ENCODE measurements around the gene ATXN2.
"Not testable (repeated sequence)": the region's sequence is repeated elsewhere in the genome, so short reads cannot be mapped to it uniquely, and the experiment has no call there.

ATXN2 gene

DNA sequence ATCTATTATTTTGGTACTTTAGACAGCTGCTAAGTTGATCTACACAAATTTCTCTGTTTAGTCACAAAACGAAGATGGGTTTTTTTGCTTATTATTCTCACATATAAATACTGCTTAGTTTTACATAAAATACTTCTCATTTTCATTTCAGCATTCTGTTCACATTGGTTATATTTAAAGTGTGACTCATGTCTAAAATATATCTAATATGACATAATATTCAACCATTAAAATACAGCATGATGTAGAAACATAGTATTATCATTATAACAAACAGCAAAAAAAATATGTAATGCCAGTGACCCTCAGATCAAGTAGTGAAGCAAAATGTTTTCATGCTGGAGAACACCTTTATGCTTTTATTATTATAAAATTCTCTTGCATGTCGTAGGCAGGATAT is 129.7 kb downstream of the ATXN2 start:
- CTCF ChIA-PET, result no interaction called here
- Mint-ChIP-seq H3K4me1 (peaks cover 2% of the 10 kb centered on the region), H3K36me3 (peaks cover 25% of the 10 kb centered on the region)

GRCh38 chr12:111467857-111468241 is 131.3 kb downstream of the ATXN2 start:
- DNase-seq, result no peak
- Mint-ChIP-seq H3K9me3 (no peaks in the 10 kb centered on the region), H3K27ac (no peak overlapping the region), H3K36me3 (peaks cover 17% of the 10 kb centered on the region), H3K27me3 (no peaks in the 10 kb centered on the region), H3K4me3 (no peak overlapping the region), H3K4me1 (peaks cover 2% of the 10 kb centered on the region)
- CTCF ChIA-PET, result interaction anchor here (1.4 kb wide), 1 partner anchor 14 kb away, joined by 4 read pairs; no protein-coding TSS in a partner anchor

More for the DNA sequence above, 129.7 kb downstream of the ATXN2 start:
- no peak for DNase-seq
- Mint-ChIP-seq H3K4me3 (no peak overlapping the region), H3K27ac (no peak overlapping the region), H3K9me3 (no peaks in the 10 kb centered on the region), H3K27me3 (no peaks in the 10 kb centered on the region)

- CTCF ChIA-PET, result interaction anchor here (1.3 to 1.4 kb wide), 2 partner anchors 15 kb away, joined by 4 read pairs; no protein-coding TSS in a partner anchor
- no peak for DNase-seq
- no peaks in the 10 kb centered on the region for H3K9me3 Mint-ChIP-seq
- H3K4me1 Mint-ChIP-seq, result peaks cover 2% of the 10 kb centered on the region
- H3K36me3 Mint-ChIP-seq, result peaks cover 17% of the 10 kb centered on the region
- no peaks in the 10 kb centered on the region for H3K27me3 Mint-ChIP-seq
- H3K27ac Mint-ChIP-seq, result no peak overlapping the region
- no peak overlapping the region for H3K4me3 Mint-ChIP-seq
These were observed 131.8 kb downstream of the ATXN2 start for GRCh38 chr12:111467092-111467856.

DNA sequence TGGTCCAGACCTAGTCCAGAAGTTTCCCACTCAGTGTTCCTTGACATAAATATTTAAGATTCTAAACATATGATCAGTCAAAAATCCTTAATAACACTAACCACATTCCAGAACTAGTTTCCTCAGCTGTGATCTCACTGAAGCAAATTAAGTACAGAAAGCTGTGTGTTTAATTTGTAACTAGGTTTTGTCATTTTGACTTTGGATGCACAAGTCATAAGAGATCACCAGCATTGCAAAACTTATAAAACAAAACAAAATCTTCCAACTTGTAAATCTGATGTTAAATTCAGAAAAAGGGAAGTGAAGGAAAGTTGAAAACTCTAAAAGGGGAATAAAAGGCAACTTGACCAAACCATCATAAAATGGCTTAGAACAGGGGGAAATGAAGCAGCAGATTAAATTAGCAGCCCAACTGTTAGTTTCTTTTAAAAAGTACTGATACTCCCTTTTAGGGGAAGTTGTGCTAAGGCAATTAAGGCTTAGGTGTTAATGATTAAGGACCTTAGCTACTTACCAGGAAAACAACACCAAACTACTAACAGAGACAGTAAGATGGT is 136.8 kb downstream of the ATXN2 start:
- H3K27me3 Mint-ChIP-seq, result no peaks in the 10 kb centered on the region
- no peaks in the 10 kb centered on the region for H3K4me1 Mint-ChIP-seq
- H3K9me3 Mint-ChIP-seq, result no peaks in the 10 kb centered on the region
- DNase-seq, result no peak
- CTCF ChIA-PET, result interaction anchor here (1.0 to 2.8 kb wide), 4 partner anchors 11 to 66 kb away, joined by 3 to 15 read pairs (median 4); no protein-coding TSS in a partner anchor
- H3K4me3 Mint-ChIP-seq, result no peak overlapping the region
- peaks cover 5% of the 10 kb centered on the region for H3K36me3 Mint-ChIP-seq
- H3K27ac Mint-ChIP-seq, result no peak overlapping the region

GRCh38 chr12:111460111-111460510 is 139.0 kb downstream of the ATXN2 start:
- H3K4me3 Mint-ChIP-seq, H3K27me3 Mint-ChIP-seq, DNase-seq, H3K4me1 Mint-ChIP-seq, H3K9me3 Mint-ChIP-seq, H3K27ac Mint-ChIP-seq: not testable (repeated sequence)
- H3K36me3 Mint-ChIP-seq, result peaks cover 16% of the 10 kb centered on the region
- CTCF ChIA-PET, result interaction anchor here (2.1 to 2.8 kb wide), 3 partner anchors 8 to 64 kb away, joined by 7 to 17 read pairs (median 15); no protein-coding TSS in a partner anchor

DNA sequence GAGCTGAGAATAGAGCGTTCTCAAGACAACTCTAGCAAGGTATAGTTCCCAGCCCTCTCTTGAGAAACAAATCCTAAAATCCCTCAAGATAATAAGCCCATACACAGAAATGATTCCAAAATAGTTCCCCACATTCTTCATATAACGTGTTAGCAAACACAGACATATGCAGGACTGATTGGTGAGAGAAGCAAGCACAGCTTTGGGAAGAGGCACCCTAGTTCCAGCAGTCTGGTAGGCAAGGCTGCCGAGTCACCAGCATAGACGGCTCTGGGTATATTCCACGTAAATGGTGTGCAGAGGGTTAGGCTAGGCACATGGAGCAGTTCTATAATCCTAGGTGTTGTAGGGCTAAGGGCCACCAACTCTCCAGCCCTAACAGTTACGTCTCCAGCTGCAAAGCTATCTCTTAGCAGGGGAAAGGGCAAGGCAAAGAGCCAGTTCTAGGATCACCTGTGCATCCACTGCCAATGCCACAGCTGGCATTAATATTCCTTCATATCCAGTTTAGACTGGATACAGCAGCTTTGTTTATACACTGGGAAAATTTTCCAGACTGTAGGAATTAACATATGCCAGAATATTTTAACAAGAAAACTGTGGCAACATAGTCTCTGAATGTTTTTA is 140.5 kb downstream of the ATXN2 start:
- no peak for DNase-seq
- CTCF ChIA-PET, result interaction anchor here (1.2 to 2.1 kb wide), 2 partner anchors 10 to 62 kb away, joined by 3 to 17 read pairs; no protein-coding TSS in a partner anchor
- H3K9me3 Mint-ChIP-seq, result no peaks in the 10 kb centered on the region
- H3K4me3 Mint-ChIP-seq, result no peak overlapping the region
- peaks cover 26% of the 10 kb centered on the region for H3K36me3 Mint-ChIP-seq
- H3K4me1 Mint-ChIP-seq, result peaks cover 5% of the 10 kb centered on the region
- H3K27ac Mint-ChIP-seq, result no peak overlapping the region
- no peaks in the 10 kb centered on the region for H3K27me3 Mint-ChIP-seq

DNA sequence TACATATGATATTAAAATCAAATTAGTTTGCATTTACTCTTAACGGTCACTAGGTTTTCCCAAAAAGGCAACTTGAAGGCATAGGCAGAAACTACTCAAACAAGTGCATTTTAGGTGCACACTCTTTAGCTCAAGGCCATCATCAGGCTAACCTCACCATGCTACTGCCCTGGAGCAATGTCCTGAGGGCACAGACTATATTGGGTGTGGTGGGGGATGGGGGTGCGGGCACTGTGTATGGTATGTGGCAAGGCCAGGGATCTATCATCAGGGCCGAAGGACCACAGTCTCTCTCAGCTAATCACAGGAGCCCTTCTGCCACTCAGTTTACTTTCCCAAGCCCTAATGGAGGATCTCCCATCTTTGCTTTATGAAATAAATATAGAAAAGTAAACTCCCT is 141.5 kb downstream of the ATXN2 start:
- peaks cover 5% of the 10 kb centered on the region for H3K4me1 Mint-ChIP-seq
- CTCF ChIA-PET, result interaction anchor here (1.0 to 20.9 kb wide), 3 partner anchors 55 to 88 kb away, joined by 3 to 757 read pairs (median 4); partner anchors contain the start of genes PHETA1 and SH2B3
- H3K27ac Mint-ChIP-seq, result no peak overlapping the region

GRCh38 chr12:111457071-111457470 is 142.0 kb downstream of the ATXN2 start:
- no peak for DNase-seq
- Mint-ChIP-seq H3K27ac (no peak overlapping the region), H3K27me3 (no peaks in the 10 kb centered on the region), H3K4me1 (peaks cover 5% of the 10 kb centered on the region), H3K36me3 (peaks cover 31% of the 10 kb centered on the region), H3K4me3 (no peak overlapping the region), H3K9me3 (no peaks in the 10 kb centered on the region)
- CTCF ChIA-PET, result interaction anchor here (1.0 to 20.9 kb wide), 3 partner anchors 55 to 88 kb away, joined by 3 to 757 read pairs (median 4); partner anchors contain the start of genes PHETA1 and SH2B3

More for the DNA sequence above, 141.5 kb downstream of the ATXN2 start:
- Mint-ChIP-seq H3K36me3 (peaks cover 31% of the 10 kb centered on the region), H3K9me3 (no peaks in the 10 kb centered on the region), H3K4me3 (no peak overlapping the region), H3K27me3 (no peaks in the 10 kb centered on the region)
- DNase-seq, result no peak

DNA sequence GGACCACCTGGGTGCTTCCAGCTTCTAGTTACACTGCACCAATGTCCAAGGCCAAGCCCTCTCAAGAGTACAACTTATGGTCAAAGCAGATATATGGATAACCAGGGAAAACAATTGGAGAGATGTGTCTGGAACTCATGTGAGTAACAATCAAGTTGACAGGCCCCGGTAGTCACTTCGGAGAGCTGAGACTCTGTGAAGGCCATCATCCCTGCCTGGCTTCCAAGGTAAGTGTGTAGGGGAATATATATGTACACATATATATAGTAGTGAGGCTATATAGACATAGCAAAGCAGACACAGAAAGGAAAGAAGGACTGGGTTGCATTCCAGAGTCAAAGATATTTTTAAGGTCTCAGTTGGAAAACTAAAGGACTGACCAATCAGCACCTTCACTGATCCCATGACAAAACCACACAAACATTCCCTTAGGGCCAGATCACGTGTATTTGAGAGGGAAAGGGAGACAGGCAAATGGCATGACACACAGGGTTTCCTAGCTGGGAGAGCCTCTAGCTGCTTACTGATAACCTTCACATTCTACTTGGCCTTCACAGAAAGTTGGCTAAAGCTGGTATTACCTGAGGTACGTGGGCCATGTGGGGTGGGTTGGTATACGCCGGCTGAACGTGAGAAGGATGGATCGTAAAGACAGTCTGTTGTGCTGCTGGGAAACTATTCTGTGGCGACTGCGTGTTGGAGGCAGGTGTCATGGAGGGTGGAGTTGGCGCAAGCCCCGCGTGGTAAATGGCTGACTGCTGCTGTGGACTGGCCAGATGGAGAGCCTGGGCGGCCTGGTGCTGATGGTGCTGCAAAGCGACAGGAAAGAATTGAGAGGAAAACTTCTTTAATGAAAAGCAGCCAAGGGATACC is 143.4 kb downstream of the ATXN2 start:
- Mint-ChIP-seq H3K4me3 (no peak overlapping the region), H3K27me3 (no peaks in the 10 kb centered on the region), H3K36me3 (peaks cover 39% of the 10 kb centered on the region), H3K9me3 (no peaks in the 10 kb centered on the region), H3K27ac (no peak overlapping the region), H3K4me1 (peaks cover 15% of the 10 kb centered on the region)
- CTCF ChIA-PET, result interaction anchor here (20.9 kb wide), 1 partner anchor 54 kb away, joined by 757 read pairs; the partner anchor contains the start of gene SH2B3
- DNase-seq, result no peak

DNA sequence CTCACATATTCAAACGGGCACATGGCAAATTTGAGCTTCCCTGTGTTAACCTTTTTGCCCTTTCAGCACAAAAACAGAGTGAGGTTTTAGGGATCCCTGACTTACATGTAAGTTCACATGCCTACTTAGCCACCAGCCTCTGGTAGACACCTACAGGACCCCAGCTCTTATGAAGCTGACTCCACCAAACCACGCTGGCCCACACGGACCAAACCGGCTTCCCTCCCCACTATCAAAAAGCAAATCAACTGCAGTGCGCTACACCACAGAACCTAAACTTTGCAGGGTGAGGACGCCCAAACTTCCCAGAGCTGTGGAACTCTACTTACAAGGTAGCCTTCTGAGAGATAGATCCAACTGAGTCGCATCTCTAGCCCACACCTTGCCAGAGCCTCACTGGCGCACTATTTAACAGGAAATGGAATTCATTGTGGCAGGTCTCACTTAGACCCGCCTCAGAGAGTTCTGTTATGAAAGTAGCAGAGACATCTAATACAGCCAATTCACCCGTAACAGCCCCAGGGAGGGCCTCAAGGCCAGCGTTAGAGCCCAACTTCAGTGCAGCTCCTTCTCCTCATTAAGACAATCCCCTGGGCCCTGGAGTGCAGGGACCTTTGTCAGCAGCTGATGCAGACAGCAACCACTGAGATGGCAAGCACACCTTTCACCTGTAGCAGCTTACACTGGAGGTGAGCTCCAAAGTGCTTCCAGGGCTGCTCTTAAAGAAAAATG is 144.2 kb downstream of the ATXN2 start:
- CTCF ChIA-PET, result interaction anchor here (20.9 kb wide), 1 partner anchor 53 kb away, joined by 757 read pairs; the partner anchor contains the start of gene SH2B3
- Mint-ChIP-seq H3K4me3 (no peak overlapping the region), H3K36me3 (peaks cover 47% of the 10 kb centered on the region), H3K27ac (no peak overlapping the region), H3K27me3 (no peaks in the 10 kb centered on the region), H3K4me1 (peaks cover 22% of the 10 kb centered on the region), H3K9me3 (no peaks in the 10 kb centered on the region)
- DNase-seq, result no peak

DNA sequence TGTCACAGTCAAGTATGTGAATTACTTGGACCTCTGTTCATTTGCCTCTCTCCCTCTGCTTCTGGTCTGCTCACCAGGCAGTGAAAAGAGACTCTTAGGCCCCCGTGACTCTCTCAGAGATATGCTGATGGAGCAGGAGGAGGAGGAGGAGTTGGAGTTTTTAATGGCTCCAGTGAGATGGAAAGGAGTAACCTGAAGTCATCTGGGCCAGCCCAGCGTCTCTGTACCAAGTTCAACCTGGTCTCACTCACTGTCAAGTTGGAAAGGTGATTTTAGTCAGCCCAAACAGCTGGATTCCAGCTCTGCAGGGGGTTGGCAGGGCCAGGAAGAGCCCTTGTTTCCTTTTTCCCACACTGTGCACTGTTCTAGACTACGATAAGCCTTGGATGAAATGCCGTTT is 144.8 kb downstream of the ATXN2 start:
- H3K36me3 Mint-ChIP-seq, result peaks cover 52% of the 10 kb centered on the region
- H3K27ac Mint-ChIP-seq, result no peak overlapping the region
- H3K4me3 Mint-ChIP-seq, result no peak overlapping the region
- CTCF ChIA-PET, result interaction anchor here (1.0 to 20.9 kb wide), 2 partner anchors 52 to 359 kb away, joined by 3 to 757 read pairs; partner anchors contain the start of gene SH2B3
- peaks cover 27% of the 10 kb centered on the region for H3K4me1 Mint-ChIP-seq
- DNase-seq, result no peak
- H3K27me3 Mint-ChIP-seq, result no peaks in the 10 kb centered on the region
- H3K9me3 Mint-ChIP-seq, result no peaks in the 10 kb centered on the region

- no peaks in the 10 kb centered on the region for H3K27me3 Mint-ChIP-seq
These were observed 145.8 kb downstream of the ATXN2 start for GRCh38 chr12:111453071-111453989.

More at GRCh38 chr12:111453071-111453989, 145.8 kb downstream of the ATXN2 start:
- peaks cover 61% of the 10 kb centered on the region for H3K36me3 Mint-ChIP-seq
- DNase-seq, result no peak
- CTCF ChIA-PET, result interaction anchor here (1.0 to 20.9 kb wide), 3 partner anchors 20 to 360 kb away, joined by 3 to 757 read pairs (median 13); partner anchors contain the start of gene SH2B3
- H3K27ac Mint-ChIP-seq, result peak overlapping the region; percentile 6
- no peaks in the 10 kb centered on the region for H3K9me3 Mint-ChIP-seq
- H3K4me3 Mint-ChIP-seq, result no peak overlapping the region
- peaks cover 35% of the 10 kb centered on the region for H3K4me1 Mint-ChIP-seq
